BE2C (cell line): ENCODE measurements around the gene SLC44A1.

ENCODE experiments used
- DNase-seq: peaks from one replicate; pipeline ENCODE4 v3.0.0-alpha.2; 2020
- H3K27me3 ChIP-seq: fragments of 250-450 bp; sonication (Bioruptor Pico); 2 replicates; pipeline ENCODE4 v1.5.1; 2020; ENCODE audit warnings: mild to moderate bottlenecking
- H3K36me3 ChIP-seq: fragments of 250-450 bp; sonication (Bioruptor Pico); 2 replicates; pipeline ENCODE4 v1.5.1; 2020; ENCODE audit warnings: mild to moderate bottlenecking
- H3K4me1 ChIP-seq: fragments of 250-450 bp; sonication (Bioruptor Pico); 2 replicates; pipeline ENCODE4 v1.5.1; 2020
- H3K4me3 ChIP-seq: 2 replicates; pipeline ENCODE4 v1.5.1; 2011; ENCODE audit warnings: low read depth, low read length
- H3K9me3 ChIP-seq: fragments of 250-450 bp; sonication (Bioruptor Pico); 2 replicates; pipeline ENCODE4 v1.5.1; 2020
- TF ChIP-seq, protein P1 (sequence below): IDR thresholded peaks from 2 replicates; pipeline ENCODE4 v1.5.1; 2012; ENCODE audit warnings: mild to moderate bottlenecking, low read depth, low read length

Gene SLC44A1

DNA sequence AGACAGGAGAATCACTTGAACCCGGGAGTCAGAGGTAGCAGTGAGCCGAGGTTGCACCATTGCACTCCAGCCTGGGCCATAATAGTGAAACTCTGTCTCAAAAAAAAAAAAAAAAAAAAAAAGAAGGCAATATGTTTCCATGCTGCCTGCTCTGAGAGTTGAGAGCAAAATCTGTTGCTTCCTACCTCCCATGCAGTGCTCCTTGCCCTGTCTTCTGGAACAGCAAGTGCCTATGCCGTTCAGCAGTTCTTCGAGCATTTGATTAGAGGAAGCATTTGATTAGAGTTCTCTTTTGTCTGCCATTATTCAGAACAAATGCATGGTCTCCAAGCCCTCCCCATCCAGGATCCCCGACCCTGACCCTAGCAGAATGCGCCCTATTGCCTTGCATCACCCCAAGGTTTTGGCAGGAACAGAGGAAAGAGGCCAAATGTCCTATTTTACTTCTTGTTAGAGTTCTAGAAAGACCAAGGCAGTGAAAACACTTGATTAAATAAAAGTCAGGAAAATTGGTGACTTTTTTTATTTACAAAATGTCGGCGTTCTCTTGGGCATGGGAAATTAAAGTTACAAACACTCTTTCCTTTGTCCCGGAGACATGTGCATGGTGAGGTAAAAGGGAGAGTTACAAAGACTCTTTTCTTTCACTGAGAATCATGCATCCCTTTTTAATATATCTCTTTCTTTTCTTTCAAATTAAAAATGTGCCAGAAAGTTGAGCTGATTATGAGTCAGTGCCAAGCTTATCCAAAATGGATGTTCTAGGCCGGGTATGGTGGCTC lies 175.6 kb downstream of the SLC44A1 start:
- H3K4me3 ChIP-seq: no peak overlapping the region
- no peak for DNase-seq
- H3K36me3 ChIP-seq: no peaks in the 10 kb centered on the region
- no peaks in the 10 kb centered on the region for H3K4me1 ChIP-seq
- H3K27me3 ChIP-seq: no peaks in the 10 kb centered on the region
- TF ChIP-seq, protein P1, sequence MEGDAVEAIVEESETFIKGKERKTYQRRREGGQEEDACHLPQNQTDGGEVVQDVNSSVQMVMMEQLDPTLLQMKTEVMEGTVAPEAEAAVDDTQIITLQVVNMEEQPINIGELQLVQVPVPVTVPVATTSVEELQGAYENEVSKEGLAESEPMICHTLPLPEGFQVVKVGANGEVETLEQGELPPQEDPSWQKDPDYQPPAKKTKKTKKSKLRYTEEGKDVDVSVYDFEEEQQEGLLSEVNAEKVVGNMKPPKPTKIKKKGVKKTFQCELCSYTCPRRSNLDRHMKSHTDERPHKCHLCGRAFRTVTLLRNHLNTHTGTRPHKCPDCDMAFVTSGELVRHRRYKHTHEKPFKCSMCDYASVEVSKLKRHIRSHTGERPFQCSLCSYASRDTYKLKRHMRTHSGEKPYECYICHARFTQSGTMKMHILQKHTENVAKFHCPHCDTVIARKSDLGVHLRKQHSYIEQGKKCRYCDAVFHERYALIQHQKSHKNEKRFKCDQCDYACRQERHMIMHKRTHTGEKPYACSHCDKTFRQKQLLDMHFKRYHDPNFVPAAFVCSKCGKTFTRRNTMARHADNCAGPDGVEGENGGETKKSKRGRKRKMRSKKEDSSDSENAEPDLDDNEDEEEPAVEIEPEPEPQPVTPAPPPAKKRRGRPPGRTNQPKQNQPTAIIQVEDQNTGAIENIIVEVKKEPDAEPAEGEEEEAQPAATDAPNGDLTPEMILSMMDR: no peak
- no peaks in the 10 kb centered on the region for H3K9me3 ChIP-seq

DNA sequence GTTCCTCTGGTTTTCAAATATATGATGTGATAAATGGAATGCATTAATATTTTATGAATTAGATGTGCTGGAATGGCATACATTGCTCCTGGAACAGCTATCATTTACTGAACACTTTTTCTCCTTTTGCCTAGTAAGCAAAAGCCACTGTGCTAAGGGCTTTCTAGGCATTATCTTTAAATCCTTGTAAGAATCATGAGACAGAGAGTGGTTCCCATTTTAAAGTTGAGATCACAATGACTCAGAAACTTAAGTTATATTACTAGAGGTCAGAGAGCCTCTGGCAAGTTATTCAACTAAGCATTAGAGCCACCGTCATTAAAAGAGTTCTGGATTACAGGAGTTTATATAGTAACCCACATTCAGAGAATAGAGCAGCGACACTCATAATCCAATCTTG lies 176.7 kb downstream of the SLC44A1 start:
- H3K4me1 ChIP-seq: no peaks in the 10 kb centered on the region
- H3K36me3 ChIP-seq: no peaks in the 10 kb centered on the region
- TF ChIP-seq, protein P1: no peak
- H3K27me3 ChIP-seq: no peaks in the 10 kb centered on the region
- DNase-seq: no peak
- no peaks in the 10 kb centered on the region for H3K9me3 ChIP-seq
- no peak overlapping the region for H3K4me3 ChIP-seq

DNA sequence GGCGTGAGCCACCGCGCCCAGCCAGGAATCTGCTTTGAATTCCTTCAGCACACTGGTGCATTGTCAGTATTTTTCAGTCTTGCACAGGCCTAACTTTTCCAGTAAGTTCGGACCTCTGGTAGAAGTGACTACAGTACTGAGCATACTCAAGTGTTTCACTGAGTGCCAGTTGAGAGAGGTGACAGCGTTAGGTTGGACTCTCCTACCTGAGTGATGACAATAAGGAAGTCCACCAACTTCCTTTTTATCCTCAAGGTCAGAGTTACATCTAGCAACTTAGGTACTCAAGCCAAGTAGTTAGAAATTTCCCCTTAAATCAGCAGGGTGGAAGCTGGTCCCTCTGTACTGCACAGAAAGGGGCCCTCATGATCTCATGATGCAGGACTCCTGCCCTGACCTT lies 177.4 kb downstream of the SLC44A1 start:
- no peak for DNase-seq
- no peak overlapping the region for H3K4me3 ChIP-seq
- H3K27me3 ChIP-seq: no peaks in the 10 kb centered on the region
- H3K4me1 ChIP-seq: no peaks in the 10 kb centered on the region
- no peaks in the 10 kb centered on the region for H3K36me3 ChIP-seq
- TF ChIP-seq, protein P1: no peak
- H3K9me3 ChIP-seq: no peaks in the 10 kb centered on the region

DNA sequence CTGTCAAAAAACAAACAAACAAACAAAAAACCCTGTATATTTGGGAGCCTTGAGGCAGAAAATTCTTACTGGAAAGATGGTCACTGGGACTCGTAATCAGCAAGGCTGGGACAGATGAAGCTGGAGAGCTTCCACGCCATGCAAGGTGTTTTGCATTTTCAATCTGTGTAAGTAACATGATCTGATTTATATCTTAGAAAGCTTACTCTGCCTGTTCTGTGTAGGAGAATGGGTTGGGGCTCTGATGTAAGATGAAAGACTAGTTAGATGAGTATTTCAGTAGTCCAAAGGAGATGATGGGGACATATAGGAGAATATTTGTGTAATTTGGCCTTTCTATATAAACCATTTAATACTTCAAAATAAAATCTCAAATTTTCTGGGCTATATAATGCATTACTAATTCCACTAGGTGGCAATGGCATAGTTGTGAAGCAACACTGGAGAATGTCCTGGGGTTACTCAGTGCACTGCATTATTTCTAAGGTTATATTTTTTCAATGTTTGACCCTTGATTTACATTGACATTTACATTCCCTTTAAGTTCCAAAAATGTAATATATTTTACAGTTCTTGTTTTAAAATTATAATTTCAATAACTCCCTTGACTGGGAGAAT lies 181.5 kb downstream of the SLC44A1 start:
- no peaks in the 10 kb centered on the region for H3K9me3 ChIP-seq
- TF ChIP-seq, protein P1: peak; percentile 52
- no peaks in the 10 kb centered on the region for H3K27me3 ChIP-seq
- DNase-seq: no peak
- H3K36me3 ChIP-seq: no peaks in the 10 kb centered on the region
- H3K4me3 ChIP-seq: no peak overlapping the region
- H3K4me1 ChIP-seq: no peaks in the 10 kb centered on the region

DNA sequence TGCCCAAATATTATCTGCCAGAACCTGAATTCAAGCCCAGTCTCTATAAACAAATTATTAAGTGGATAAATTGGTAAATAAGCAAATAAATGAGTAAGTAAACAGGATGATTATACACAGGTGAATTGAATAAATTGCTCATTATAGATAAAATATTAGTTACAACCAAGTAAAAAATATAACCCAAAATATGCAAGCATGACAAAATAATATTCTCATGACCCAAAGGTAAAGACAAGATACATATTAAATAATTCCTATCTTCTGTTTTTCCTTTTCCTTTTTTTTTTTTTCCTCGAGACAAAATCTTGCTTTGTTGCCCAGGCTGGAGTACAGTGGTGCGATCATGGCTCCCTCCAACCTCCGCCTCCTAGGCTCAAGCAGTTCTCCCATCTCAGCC lies 182.2 kb downstream of the SLC44A1 start:
- H3K27me3 ChIP-seq: no peaks in the 10 kb centered on the region
- H3K4me3 ChIP-seq: no peak overlapping the region
- TF ChIP-seq, protein P1: no peak
- no peak for DNase-seq
- H3K36me3 ChIP-seq: no peaks in the 10 kb centered on the region
- no peaks in the 10 kb centered on the region for H3K4me1 ChIP-seq
- no peaks in the 10 kb centered on the region for H3K9me3 ChIP-seq
